ENCODE results near the gene KCNAB2.
"Not testable (repeated sequence)": the region's sequence is repeated elsewhere in the genome, so short reads cannot be mapped to it uniquely, and the experiment has no call there.

The KCNAB2 gene

DNA sequence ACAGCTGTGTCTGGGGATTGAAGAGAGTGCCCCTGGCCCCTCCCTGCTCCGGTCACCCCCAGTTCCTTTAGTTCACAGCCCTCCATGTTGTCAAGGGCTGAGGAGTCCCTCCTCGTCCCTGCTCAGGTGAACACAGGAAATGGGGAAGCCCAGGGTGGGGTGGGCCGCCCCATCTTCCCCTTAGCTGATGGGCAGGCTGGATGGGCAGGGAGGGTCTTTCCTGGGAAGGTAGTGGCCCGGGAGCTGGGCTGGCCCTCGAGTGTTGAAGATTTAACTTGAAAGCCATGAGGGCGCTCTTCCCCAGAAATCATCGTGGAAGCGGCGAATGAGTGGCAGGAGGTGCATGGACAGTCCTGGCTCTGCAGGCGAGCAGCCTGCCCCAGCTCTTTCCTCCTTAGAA lies 35.1 kb upstream of the KCNAB2 start:
- DNase-seq (ENCODE audit: low read depth in 3 of 3): no peak

DNA sequence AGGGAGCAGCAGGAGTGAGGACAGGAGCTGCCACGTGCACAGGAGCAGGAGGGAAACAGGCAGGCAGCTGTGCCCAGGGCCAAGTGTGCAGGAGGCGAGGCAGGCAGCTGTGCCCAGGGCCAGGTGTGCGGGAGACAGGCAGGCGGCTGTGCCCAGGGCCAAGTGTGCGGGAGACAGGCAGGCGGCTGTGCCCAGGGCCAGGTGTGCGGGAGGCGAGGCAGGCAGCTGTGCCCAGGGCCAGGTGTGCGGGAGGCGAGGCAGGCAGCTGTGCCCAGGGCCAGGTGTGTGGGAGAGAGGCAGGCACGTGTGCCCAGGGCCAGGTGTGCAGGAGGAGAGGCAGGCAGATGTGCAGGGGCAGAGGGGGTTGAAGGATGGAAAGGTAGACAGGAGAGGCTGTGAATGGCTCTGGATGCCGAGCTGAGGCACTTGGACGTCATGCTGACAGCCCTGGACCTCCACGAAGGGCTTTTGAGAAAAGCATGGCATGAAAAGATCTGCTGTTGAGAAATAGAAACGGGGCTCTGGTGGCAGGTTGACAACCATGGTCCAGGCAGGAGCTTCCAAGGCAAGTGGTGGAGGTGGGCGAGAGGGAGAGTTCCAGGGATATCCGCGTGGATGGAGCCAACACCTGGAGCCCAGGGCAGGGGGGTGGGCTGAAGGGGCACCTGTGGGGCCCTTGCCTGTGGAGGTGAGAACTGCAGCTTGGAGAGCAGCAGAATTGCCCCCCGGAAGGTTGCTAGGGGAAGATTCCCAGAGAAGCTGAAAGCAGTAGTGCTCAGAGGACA lies 34.3 kb upstream of the KCNAB2 start:
- DNase-seq (ENCODE audit: low read depth in 3 of 3): no peak

DNA sequence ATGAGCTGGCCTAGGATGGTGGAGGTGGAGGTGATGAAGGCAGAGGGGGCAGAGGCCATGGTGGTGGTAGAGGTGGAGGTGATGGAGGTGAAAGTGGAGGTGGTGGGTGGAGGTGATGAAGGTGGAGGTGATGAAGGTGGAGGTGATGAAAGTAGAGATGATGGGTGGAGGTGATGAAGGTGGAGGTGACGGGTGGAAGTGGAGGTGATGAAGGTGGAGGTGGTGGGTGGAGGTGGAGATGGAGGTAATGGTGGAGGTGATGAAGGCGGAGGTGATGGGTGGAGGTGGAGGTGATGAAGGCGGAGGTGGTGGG lies 33.8 kb upstream of the KCNAB2 start:
- no peak for DNase-seq (ENCODE audit: low read depth in 3 of 3)

DNA sequence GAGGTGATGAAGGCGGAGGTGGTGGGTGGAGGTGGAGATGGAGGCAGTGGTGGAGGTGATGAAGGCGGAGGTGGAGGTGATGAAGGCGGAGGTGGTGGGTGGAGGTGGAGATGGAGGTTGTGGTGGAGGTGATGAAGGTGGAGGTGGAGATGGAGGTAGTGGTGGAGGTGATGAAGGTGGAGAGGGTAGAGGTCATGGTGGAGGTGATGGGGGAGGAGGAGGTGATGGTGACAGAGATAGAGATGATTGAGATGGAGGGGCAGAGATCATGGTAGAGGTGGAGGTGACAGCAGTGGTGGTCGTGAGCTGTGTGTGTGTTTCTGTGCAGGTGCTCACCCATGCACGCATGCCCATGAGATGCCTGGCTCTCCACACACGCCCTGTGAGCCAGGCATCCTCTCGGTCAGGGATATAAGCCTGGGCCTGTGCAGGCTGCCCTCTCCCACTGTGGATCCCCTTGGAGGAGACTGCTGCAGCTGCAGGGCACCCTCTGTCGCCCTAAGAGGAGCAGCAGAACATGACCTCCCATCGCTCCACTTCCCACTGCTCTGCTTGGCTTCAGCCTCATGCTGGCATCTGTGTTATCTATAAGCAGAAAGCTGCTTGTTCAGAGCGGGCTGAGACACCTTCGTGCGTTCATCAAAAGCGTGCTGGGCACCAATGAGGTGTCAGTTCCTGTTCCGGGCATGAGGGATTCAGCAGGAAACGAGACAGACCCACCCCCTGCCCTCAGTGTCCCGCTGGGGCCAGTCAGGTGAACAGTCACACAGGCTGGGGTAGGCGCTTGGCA lies 33.0 kb upstream of the KCNAB2 start:
- DNase-seq (ENCODE audit: low read depth in 3 of 3): no peak

DNA sequence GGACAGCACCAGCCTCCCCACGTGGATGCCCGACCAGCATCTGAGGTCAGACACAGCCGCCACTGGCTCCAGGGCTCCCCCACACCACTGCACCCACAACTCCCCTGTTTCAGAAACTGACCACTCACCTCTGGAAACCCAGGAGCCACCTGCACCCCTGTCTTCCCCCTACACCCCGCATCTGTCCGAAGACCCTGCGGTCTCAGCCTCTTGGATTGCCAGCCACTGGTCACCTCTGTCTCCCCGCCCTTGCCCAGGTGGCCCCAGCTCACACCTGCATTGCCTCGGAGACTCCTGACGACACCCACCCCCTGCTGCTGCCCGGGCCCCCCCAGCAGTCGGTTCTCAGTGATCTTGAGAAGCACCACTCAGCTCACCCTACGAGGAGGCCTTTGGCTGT lies 32.2 kb upstream of the KCNAB2 start:
- no peak for DNase-seq (ENCODE audit: low read depth in 3 of 3)

DNA sequence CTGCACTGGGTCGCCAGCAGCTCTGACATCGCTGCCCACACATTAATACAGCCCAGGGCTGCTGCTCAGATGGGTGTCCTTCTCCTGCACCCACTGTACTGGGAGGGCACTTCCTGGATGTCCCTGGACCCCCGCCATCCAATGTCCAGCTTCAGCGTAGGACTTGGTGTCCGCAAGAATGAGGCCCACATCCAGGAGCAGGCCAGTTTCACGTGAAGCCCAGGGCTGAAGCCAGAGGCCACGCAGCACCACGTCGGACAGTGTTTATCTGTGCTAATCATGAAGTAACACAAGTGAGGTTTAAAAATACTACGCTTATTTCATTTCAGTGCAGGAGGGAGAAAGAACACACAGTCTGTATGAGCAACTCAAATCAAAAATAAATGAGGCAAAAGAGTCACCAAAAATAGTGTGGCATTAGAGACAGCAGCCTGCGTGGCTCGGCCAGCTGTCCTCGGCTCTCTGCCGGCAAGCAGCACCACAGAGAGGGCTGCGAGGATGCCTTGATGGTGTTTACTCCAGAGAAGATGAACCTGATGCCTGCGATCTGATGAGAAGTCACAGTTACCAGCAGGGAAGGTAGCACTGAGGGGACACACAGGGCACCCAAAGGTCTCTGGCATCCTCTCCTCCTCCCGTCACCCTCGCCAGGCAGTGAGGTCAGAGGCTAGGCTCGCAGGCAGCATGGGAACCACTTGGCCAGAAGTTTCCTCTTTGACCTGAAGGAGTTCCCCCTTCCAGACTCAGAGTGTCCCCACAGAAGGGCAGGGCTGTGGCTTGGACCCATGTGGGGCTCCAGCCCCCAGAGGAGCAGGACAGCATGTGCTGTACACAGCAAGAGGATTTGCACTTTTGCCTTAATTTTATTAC lies 31.3 kb upstream of the KCNAB2 start:
- no peak for DNase-seq (ENCODE audit: low read depth in 3 of 3)

DNA sequence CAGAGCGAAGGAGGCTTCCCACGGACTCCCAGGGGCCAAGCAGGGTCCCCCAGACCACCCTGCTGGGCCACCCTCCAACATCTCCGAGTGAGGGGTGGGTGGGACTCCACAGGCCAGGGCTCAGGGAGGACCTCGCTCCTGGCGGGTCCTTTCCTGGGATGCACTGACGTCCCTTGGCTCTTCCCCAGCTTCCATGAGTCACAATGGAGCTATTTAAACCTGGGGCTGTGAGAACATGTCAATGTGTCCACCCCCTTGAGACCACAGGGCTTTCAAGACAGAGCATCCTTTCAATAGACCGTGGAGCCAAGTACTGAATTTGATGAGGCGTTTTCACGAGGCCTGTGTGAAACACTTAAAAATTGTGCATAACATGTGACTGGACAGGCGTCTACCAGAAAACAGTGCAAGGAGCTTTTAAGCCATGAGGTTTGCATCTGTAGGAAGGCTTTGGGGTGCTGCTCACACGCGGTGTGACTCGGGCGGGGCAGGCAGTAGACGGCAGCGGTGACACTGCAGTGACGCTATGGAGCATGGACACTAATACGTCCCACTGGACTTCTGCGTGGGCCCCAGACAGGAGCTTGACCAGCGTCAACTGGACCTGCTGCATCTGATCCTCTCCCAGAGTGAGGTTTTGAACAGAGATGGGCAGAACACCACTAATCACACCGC lies 29.4 kb upstream of the KCNAB2 start:
- no peak for DNase-seq (ENCODE audit: low read depth in 3 of 3)

DNA sequence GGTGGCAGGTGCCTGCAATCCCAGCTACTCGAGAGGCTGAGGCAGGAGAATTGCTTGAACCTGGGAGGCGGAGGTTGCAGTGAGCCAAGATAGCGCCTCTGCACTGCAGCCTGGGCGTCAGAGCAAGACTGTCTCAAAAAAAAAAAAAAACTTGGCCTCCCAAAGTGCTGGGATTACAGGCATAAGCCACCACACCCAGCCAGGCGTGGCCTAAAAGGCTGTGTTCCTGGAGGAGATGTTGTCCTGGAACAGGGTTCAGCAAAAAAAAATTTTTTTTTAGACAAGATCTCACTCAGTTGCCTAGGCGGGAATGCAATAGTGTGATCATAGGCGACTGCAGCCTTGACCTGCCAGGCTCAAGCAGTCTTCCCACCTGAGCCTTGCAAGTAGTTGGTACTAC lies 28.0 kb upstream of the KCNAB2 start:
- not testable (repeated sequence) for DNase-seq (ENCODE audit: low read depth in 3 of 3)

DNA sequence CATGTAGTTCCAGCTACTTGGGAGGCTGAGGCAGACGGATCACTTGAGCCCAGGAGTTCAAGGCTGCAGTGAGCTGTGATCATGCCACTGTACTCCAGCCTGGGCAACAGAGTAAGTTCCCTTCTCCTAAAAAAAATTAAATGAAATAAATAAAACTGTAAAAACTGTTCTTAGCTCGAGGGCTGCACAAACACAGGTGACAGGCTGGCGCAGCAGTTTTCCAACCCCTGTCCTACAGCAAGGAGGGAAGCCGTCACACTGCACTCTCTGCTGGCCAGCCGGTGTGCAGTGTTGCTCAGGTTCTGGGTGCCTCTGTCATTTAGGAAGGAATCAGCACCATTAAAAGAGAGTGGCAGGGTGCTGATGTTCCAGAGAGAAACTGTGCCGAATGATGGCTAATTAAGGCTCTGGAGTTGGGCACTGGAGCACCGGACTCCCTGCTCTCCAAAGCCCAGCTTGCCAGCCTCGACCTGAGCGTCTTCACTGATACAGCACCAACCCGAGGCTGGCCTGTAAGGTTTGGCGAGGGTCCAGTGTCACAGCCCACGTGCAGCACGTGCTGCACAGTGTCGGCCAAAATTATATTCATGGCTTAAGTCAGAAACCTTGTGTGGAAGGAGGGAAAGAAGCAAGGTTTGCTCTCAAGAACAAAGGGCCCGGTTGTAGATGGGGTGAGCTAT lies 26.4 kb upstream of the KCNAB2 start:
- DNase-seq (ENCODE audit: low read depth in 3 of 3): no peak

DNA sequence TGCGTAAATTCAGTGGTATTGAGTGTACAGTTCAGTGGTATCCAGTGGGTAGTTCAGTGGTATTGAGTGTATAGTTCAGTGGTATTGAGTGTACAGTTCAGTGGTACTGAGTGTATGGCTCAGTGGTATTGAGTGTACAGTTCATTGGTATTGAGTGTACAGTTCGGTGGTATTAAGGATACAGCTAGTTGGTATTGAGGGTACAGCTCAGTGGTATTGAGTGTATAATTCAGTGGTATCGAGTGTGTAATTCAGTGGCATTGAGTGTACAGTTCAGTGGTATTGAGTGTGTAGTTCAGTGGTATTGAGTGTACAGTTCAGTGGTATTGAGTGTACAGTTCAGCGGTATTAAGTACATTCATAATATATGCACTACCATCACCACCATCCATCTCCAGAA lies 23.5 kb upstream of the KCNAB2 start:
- no peak for DNase-seq (ENCODE audit: low read depth in 3 of 3)

DNA sequence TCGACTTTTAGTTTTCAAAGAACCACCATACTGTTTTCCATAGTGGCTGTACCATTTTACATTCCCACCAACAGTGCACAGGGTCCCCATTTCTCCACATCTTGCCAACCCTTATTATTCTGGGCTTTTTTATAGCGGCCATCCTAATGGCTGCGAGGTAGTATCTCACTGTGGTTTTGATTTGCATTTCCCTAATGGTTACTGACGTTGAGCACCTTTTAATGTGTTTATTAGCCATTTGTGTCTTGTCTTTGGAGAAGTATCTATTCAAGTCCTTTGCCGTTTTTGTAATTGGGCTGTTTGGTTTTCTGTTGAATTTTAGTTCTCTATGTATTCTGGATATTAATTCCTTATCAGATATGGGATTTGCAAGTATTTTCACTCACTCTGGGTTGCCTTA lies 22.3 kb upstream of the KCNAB2 start:
- DNase-seq (ENCODE audit: low read depth in 3 of 3): no peak

DNA sequence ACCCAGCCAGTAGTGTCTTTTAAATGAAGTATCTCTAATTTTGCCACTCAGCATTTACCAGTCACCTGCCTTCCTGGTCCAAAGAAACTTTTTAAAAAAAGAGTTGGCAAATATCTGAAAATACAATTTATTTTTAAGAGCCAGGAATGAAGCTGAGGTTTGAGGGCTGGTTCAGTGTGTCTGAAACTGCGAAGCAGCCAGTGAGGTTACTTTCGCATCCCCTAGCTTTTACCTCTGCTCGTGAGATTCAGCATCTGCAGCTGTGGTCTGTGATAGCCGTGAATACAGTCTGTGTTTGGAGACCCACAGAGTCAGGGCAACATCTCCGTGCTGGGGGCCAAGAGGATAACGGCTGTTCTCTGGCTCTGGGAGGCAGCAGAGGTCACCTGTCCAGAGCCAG lies 21.3 kb upstream of the KCNAB2 start:
- no peak for DNase-seq (ENCODE audit: low read depth in 3 of 3)

DNA sequence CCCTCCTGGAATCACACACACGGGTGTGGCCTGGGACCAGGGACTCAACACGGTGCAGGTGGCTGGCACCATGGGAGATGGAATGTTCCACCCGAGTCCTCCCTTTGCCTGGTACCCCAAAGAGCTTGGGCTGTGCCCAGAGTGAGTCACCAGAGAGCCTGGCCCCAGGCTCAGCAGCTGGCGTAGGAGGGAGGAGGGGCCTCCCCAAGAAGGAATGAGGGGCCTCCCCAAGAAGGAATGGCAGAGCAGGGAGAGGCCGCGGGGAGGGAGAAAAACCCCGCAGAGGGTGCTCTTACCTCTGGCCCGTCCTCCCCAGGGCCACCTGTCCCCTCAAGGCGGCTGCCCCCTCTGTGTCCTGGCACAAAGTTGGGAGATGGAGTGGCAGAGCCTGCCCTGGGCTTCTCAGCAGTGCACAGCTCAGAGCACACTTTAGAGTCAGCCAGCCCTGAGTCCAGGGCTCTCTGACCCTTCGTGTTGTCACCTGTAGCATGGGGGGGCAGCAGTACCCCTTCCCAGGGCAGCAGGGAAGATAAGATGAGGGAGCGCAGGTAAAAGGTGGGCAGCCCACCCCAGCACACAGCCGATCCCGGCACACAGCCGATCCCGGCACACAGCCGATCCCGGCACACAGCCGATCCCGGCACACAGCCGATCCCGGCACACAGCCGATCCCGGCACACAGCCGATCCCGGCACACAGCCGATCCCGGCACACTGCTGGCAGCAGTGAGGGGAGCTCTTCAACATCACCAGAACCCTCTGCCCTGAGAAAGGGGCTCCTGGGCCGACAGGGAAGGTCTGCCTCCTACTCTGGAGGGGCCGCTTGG lies 20.2 kb upstream of the KCNAB2 start:
- DNase-seq (ENCODE audit: low read depth in 3 of 3): peak in 1 of 3 experiments; percentile 8

DNA sequence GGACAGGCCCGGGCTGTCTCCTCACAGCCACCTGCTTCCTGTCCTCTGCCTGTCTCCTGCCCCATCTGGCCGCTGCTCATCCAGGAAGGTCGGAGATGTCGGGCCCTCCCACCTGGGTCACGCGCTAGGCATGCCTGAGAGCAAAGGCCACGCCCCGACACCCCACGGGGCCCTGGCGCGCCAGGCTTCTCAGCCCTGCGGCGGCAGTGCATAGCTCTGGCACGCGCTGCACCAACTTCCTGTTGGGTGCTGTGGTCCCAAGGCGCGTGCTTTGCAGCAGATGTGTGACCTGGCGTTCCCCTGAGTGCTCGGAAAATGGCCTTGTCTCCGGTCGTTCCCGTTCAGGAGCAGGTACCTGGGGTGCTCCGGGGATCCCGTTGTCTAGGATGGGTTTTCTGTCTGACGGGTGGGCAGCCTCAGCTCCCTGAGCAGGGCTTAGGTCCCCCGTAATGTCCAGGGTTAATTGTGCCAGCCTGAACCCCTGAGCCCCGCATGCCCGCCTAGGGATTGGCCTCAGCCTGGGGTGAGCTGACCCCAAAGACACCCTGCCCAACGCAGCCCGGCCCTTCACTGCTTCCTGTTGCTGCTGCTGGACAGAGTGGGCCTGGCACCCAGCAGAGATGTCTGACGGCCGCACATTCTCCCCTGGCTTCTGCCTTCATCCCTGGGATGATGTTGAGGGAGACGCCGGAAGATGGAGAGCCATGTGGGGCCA lies 19.4 kb upstream of the KCNAB2 start:
- peak; percentile 81 to 86 (median 84) for DNase-seq (ENCODE audit: low read depth in 3 of 3)

DNA sequence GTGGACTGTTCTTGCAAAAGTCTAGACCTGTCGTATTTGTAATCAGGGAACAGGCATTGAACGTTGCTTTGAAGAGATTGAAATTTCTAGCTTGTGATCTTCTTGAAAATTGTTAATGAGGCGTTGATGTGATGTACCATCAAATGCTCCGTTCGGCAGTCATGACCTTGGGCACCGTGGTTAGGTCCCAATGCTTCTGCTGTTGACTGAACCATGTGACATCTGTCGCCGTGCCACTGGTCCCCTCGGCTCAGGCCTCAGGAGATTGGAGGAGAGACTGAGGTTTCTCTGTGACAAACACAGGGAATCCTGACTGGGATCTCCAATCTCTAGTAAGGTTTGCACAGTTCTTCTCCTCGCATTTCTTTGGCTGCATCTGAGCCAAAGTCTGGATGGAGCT lies 18.1 kb upstream of the KCNAB2 start:
- no peak for DNase-seq (ENCODE audit: low read depth in 3 of 3)

DNA sequence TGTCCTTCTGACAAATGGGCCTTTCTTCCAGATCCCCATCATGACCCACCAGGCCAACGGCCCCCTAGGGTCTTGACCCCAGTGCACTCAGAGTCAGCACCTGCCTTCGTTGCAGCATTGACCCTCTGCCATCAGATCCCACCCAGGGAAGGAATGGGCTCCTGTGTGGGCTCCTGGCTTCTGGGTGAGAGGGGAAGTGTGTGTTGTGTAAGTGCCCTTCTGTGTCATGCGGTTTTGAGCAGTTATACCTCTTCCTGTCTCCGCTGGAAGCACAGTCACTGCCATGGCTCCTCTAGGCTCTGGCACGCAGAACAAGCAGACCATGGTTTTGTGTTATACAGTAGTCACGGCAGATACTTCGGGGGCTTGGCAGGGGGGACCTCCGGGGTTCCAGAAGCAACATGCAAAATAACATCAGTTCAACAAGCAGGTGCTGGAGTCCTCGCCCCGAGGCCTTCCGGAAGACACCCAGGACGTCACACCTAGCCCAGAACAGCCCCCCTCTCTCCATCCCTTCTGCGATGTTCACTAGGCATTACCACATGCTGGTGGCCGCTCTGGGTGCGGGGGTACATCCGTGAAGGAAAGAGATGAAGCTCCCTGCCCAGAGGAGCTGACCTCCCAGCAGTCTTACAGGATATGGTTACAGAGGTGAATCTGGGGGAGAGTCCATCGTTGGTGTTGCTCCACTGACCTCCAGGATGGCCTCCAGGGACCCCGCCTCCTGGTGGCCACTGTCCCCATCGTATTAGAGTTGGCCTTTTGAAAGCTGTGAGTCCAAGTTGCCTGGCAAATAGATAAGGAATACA lies 17.4 kb upstream of the KCNAB2 start:
- peak in 2 of 3 experiments; percentile 27 to 28 for DNase-seq (ENCODE audit: low read depth in 3 of 3)

DNA sequence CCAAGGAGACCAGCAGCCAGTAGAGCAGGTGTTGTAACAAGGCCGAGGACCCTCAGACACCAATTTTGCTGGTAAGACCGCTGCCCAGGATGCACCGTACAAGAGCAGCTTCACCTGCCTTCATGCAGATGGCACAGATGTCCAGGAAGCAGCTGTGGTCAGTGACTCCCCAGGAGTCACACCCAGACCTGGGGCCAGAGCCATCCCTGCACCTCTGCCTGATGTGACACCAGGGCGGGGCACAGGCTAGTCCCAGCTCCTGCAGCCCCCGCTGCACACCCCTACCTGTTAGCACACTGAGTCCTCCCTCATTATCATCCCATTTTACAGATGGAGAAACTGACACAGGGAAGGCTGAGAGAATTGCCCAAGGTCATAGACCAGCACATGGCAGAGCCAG lies 16.3 kb upstream of the KCNAB2 start:
- DNase-seq (ENCODE audit: low read depth in 3 of 3): no peak

DNA sequence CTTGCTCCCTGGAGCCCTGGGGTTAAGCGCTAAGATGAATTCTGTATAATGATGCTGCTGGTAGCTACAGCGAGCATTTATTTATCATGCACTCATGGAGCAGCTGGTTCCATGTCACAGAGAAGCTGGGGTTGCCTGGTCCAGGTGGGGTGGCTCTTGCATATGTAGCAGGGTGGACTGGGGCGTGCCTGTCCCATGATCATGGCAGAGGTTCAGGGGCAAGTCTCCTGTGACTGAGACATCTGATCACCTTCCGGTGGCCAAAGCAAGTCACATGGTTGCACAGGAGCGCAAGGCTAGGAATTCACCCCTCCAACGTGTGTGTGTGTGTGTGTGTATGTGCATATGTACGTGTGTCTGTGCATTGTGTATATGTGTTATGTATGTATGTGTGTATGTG lies 15.6 kb upstream of the KCNAB2 start:
- DNase-seq (ENCODE audit: low read depth in 3 of 3): no peak

Data from stimulated activated CD4-positive, alpha-beta T cell treated with anti-CD3 and anti-CD28 coated beads, TNF-alpha, amount 100 ng/mL, for 4 hours (primary cell).